Mucosa of stomach (tissue), 1 donor: ENCODE results near the gene FEV.
"Not testable (repeated sequence)": the region's sequence is repeated elsewhere in the genome, so short reads cannot be mapped to it uniquely, and the experiment has no call there.

Source experiments
- H3K27me3 ChIP-seq: one replicate; pipeline ENCODE4 v1.7.0; 2013; ENCODE audit warnings: mild to moderate bottlenecking, low read length; ENCODE audit not compliant: control insufficient read depth, insufficient read depth
- H3K36me3 ChIP-seq: one replicate; pipeline ENCODE4 v1.7.0; 2013; ENCODE audit warnings: low read length; ENCODE audit not compliant: control insufficient read depth, insufficient read depth
- H3K4me1 ChIP-seq: one replicate; pipeline ENCODE4 v1.7.0; 2013; ENCODE audit warnings: mild to moderate bottlenecking, low read length; ENCODE audit not compliant: control insufficient read depth, insufficient read depth
- H3K4me3 ChIP-seq: one replicate; pipeline ENCODE4 v1.7.0; 2013; ENCODE audit warnings: low read length
- H3K9ac ChIP-seq: one replicate; pipeline ENCODE4 v1.7.0; 2013; ENCODE audit warnings: mild to moderate bottlenecking, low read length, moderate library complexity
- H3K9me3 ChIP-seq: one replicate; pipeline ENCODE4 v1.7.0; 2013; ENCODE audit warnings: mild to moderate bottlenecking, low read length, moderate library complexity; ENCODE audit not compliant: control insufficient read depth
- donor health status: Pancreatic carcinoma.

FEV gene

GRCh38 chr2:218958276-218958675, 26.7 kb downstream of the FEV start:
- no peak overlapping the region for H3K9ac ChIP-seq
- H3K4me1 ChIP-seq: no peaks in the 10 kb centered on the region
- peaks cover 64% of the 10 kb centered on the region for H3K27me3 ChIP-seq
- H3K4me3 ChIP-seq: no peak overlapping the region
- H3K9me3 ChIP-seq: no peaks in the 10 kb centered on the region
- H3K36me3 ChIP-seq: no peaks in the 10 kb centered on the region

GRCh38 chr2:218957671-218958070, 27.3 kb downstream of the FEV start:
- H3K9me3 ChIP-seq: no peaks in the 10 kb centered on the region
- H3K4me1 ChIP-seq: no peaks in the 10 kb centered on the region
- H3K36me3 ChIP-seq: no peaks in the 10 kb centered on the region
- no peak overlapping the region for H3K4me3 ChIP-seq
- H3K9ac ChIP-seq: no peak overlapping the region
- peaks cover 58% of the 10 kb centered on the region for H3K27me3 ChIP-seq

- H3K27me3 ChIP-seq: peaks cover 43% of the 10 kb centered on the region
Observed at GRCh38 chr2:218956039-218956438, 28.9 kb downstream of the FEV start.

GRCh38 chr2:218954541-218955300, 30.3 kb downstream of the FEV start:
- Histone ChIP-seq H3K27me3 (peaks cover 36% of the 10 kb centered on the region), H3K4me3 (no peak overlapping the region), H3K36me3 (no peaks in the 10 kb centered on the region), H3K4me1 (no peaks in the 10 kb centered on the region), H3K9me3 (no peaks in the 10 kb centered on the region), H3K9ac (no peak overlapping the region)

More at GRCh38 chr2:218956039-218956438, 28.9 kb downstream of the FEV start:
- Histone ChIP-seq H3K9ac (no peak overlapping the region), H3K36me3 (no peaks in the 10 kb centered on the region), H3K4me3 (no peak overlapping the region), H3K9me3 (no peaks in the 10 kb centered on the region), H3K4me1 (no peaks in the 10 kb centered on the region)

- H3K9ac ChIP-seq: no peak overlapping the region
- no peaks in the 10 kb centered on the region for H3K4me1 ChIP-seq
- no peaks in the 10 kb centered on the region for H3K9me3 ChIP-seq
- peaks cover 27% of the 10 kb centered on the region for H3K27me3 ChIP-seq
- no peaks in the 10 kb centered on the region for H3K36me3 ChIP-seq
- H3K4me3 ChIP-seq: no peak overlapping the region
Observed at GRCh38 chr2:218953366-218953954, 31.5 kb downstream of the FEV start.

GRCh38 chr2:218952160-218952559, 32.8 kb downstream of the FEV start:
- Histone ChIP-seq H3K4me1 (no peaks in the 10 kb centered on the region), H3K9me3 (no peaks in the 10 kb centered on the region), H3K9ac (no peak overlapping the region), H3K27me3 (peaks cover 14% of the 10 kb centered on the region), H3K36me3 (no peaks in the 10 kb centered on the region), H3K4me3 (no peak overlapping the region)

- no peaks in the 10 kb centered on the region for H3K36me3 ChIP-seq
- H3K9ac ChIP-seq: no peak overlapping the region
- H3K9me3 ChIP-seq: no peaks in the 10 kb centered on the region
- peaks cover 13% of the 10 kb centered on the region for H3K27me3 ChIP-seq
- H3K4me1 ChIP-seq: no peaks in the 10 kb centered on the region
- H3K4me3 ChIP-seq: no peak overlapping the region
Observed at GRCh38 chr2:218946621-218947020, 38.4 kb downstream of the FEV start.

GRCh38 chr2:218944759-218945404, 40.1 kb downstream of the FEV start:
- Histone ChIP-seq H3K4me3 (no peak overlapping the region), H3K4me1 (no peaks in the 10 kb centered on the region), H3K9me3 (no peaks in the 10 kb centered on the region), H3K36me3 (no peaks in the 10 kb centered on the region), H3K27me3 (peaks cover 9% of the 10 kb centered on the region), H3K9ac (no peak overlapping the region)

GRCh38 chr2:218931751-218932150, 53.2 kb downstream of the FEV start:
- H3K36me3 ChIP-seq, H3K4me1 ChIP-seq, H3K9ac ChIP-seq, H3K9me3 ChIP-seq, H3K4me3 ChIP-seq, H3K27me3 ChIP-seq: not testable (repeated sequence)
